ENCODE measurements around the gene NTNG1. TPM values are rescaled to one million over a fixed set of nuclear protein-coding genes. Genes with fewer than 3 reads are reported as not detected.

The NTNG1 gene
- total and polyA plus RNA-seq, 2 of the 4 experiments (the other 2 are of a cell fraction): 1.2 to 2.3 TPM

GRCh38 chr1:107512836-107513235 lies 372.0 kb downstream of the NTNG1 start:
- Histone ChIP-seq H3K4me2 (ENCODE audit: low read depth, low read length) (no peak overlapping the region), H4K20me1 (ENCODE audit: insufficient read depth, low read length) (no peaks in the 10 kb centered on the region), H2BK5ac (ENCODE audit: low read depth, low read length, poor library complexity, severe bottlenecking) (no peak overlapping the region), H3K56ac (ENCODE audit: extremely low read depth, insufficient read depth, low read length) (no peak overlapping the region), H4K8ac (ENCODE audit: low read depth in 2 of 2, low read length in 2 of 2) (no peak overlapping the region), H3K23ac (ENCODE audit: low read depth, low read length) (no peak overlapping the region), H2BK15ac (ENCODE audit: low read depth, low read length) (no peak overlapping the region), H3K36me3 (ENCODE audit: control insufficient read depth, insufficient read depth, low read length) (no peaks in the 10 kb centered on the region), H3K9ac (ENCODE audit: low read depth, low read length) (no peak overlapping the region), H4K5ac (ENCODE audit: low read depth, low read length) (no peak overlapping the region), H2AK5ac (ENCODE audit: low read depth, low read length) (no peak overlapping the region), H3K14ac (replicated peaks; ENCODE audit: low read depth, low read length) (no peak overlapping the region), H3K4me3 (ENCODE audit: insufficient read depth, low read depth, low read length) (no peak overlapping the region), H3K4ac (ENCODE audit: low read depth, low read length) (no peak overlapping the region), H2BK120ac (ENCODE audit: low read depth, low read length) (no peak overlapping the region), H2BK20ac (ENCODE audit: low read depth, low read length) (no peak overlapping the region), H3K79me1 (ENCODE audit: low read depth in 1 of 2, low read length in 2 of 2) (no peaks in the 10 kb centered on the region), H3K4me1 (ENCODE audit: control insufficient read depth, insufficient read depth, low read length) (no peaks in the 10 kb centered on the region), H2AK9ac (replicated peaks; ENCODE audit: low read depth, low read length, poor library complexity) (no peak overlapping the region), H3K27me3 (ENCODE audit: control insufficient read depth, insufficient read depth, low read length) (no peaks in the 10 kb centered on the region), H4K91ac (ENCODE audit: insufficient read depth, low read depth, low read length) (no peak overlapping the region), H3K9me1 (ENCODE audit: insufficient read depth, low read length) (no peaks in the 10 kb centered on the region), H2AFZ (replicated peaks; ENCODE audit: low read length, poor library complexity) (no peak overlapping the region), H3K27ac (ENCODE audit: insufficient read depth, low read length) (no peak overlapping the region), H3K18ac (ENCODE audit: low read depth, low read length) (no peak overlapping the region), H3K9me3 (ENCODE audit: control insufficient read depth, insufficient read depth, low read length) (no peaks in the 10 kb centered on the region)
- WGBS, 2 experiments (ENCODE audit: extremely low coverage in 2 of 2, insufficient read length in 1 of 2): no CpG with 5 or more reads among the region's 2 CpGs
- BruUV-seq (replicated peaks): no TSS peak
- ChIA-PET POLR2A (ENCODE audit: unreplicated experiment) (no interaction called here), CTCF (no interaction called here)
- DNase-seq (no peak), ATAC-seq (ENCODE audit: low read depth) (no peak)
- in situ Hi-C loops (cut with MboI; ENCODE audit: low sequenced_read_pairs) (no loop called here), intact Hi-C loops (cut with micrococcal nuclease) (no loop called here), dilution Hi-C loops (cut with HindIII; ENCODE audit: low sequenced_read_pairs, unreplicated experiment) (no loop called here)
- TF ChIP-seq CEBPB (IDR thresholded peaks at IDR 0.05; ENCODE audit: low read depth, low read length) (no peak), MAFK (IDR thresholded peaks at IDR 0.05; ENCODE audit: low read depth, low read length) (peak; percentile 28; the same call in 1 of the 2 replicates), POLR2A (IDR thresholded peaks at IDR 0.05; ENCODE audit: low read depth, low read length) (no peak), ELK1 (IDR thresholded peaks at IDR 0.05; ENCODE audit: borderline replicate concordance, low read depth, low read length) (no peak)

All from IMR-90 (cell line).